HepG2 (cell line): ENCODE measurements around the gene TAF13. TPM values are rescaled to one million over a fixed set of nuclear protein-coding genes. Genes with fewer than 3 reads are reported as not detected.

Source experiments
- polyA plus RNA-seq, 8 experiments: library from polyadenylated mRNA; depleted of rRNA in 3 of 8; stranded (reverse) in 7 of 8; unstranded in 1 of 8; fragments of >200 nt; fragmentation: Illumina TruSeq in 4 of 8; extraction: Trizol in 4 of 8; gene quantifications; 2 replicates each; pipeline versions ENCODE4 v1.2.1 to v1.2.3, GENCODE V29; 2011 to 2016; ENCODE audit warnings: low read depth in 4 of 8, missing spikeins in 1 of 8, mixed read lengths in 1 of 8; ENCODE audit not compliant: insufficient read depth in 1 of 8
- small RNA-seq, 3 experiments: library from RNA; depleted of rRNA; stranded (forward); fragments of <200 nt; gene quantifications; one replicate each; pipeline ENCODE3, GENCODE V24; 2012; ENCODE audit warnings: low read depth in 2 of 3, low replicate concordance in 1 of 3; ENCODE audit not compliant: insufficient read length in 3 of 3, insufficient read depth in 2 of 3
- total RNA-seq, 5 experiments: library from RNA; depleted of rRNA; stranded (reverse); fragments of >200 nt; fragmentation: Illumina TruSeq; extraction: Trizol; gene quantifications; 2 replicates each; pipeline ENCODE4 v1.2.3, GENCODE V29; 2016; ENCODE audit warnings: low read depth in 1 of 5

Gene TAF13
- total and polyA plus RNA-seq, 2 of the 13 experiments (the other 11 are each of a cell fraction or from before 2014, with no cell fraction given) = 11.5 to 36.3 TPM

Small RNAs within 50 kb of the gene (small RNA-seq; reads per million reads assigned to genes)
- gene AL356488.2 (0 reads per million in 3 experiments), gene BX679664.1 (0 reads per million in 3 experiments)

Other genes starting within 250 kb of the TAF13 start
- gene AKNAD1, start 218.9 kb downstream of the TAF13 start, total RNA-seq (2016; rRNA removed; fragmentation: Illumina TruSeq; extraction: Trizol) = not detected in 2 replicates
- gene AKNAD1, start 218.9 kb downstream of the TAF13 start, polyA plus RNA-seq (2011; rRNA removed) = not detected in 2 replicates
- 24.8 and 26.4 TPM in 2 replicates for gene GPSM2, start 199.0 kb downstream of the TAF13 start, total RNA-seq (2016; rRNA removed; fragmentation: Illumina TruSeq; extraction: Trizol)
- gene GPSM2, start 199.0 kb downstream of the TAF13 start, polyA plus RNA-seq (2011; rRNA removed) = 6.0 and 7.7 TPM in 2 replicates
- 14.1 and 25.8 TPM in 2 replicates for gene CLCC1, start 112.5 kb downstream of the TAF13 start, total RNA-seq (2016; rRNA removed; fragmentation: Illumina TruSeq; extraction: Trizol)
- 16.0 and 16.2 TPM in 2 replicates for gene CLCC1, start 112.5 kb downstream of the TAF13 start, polyA plus RNA-seq (2011; rRNA removed)
- gene WDR47, start 33.9 kb downstream of the TAF13 start, total RNA-seq (2016; rRNA removed; fragmentation: Illumina TruSeq; extraction: Trizol) = 5.9 and 6.0 TPM in 2 replicates
- gene WDR47, start 33.9 kb downstream of the TAF13 start, polyA plus RNA-seq (2011; rRNA removed) = 3.7 and 4.3 TPM in 2 replicates
- 22.4 and 24.4 TPM in 2 replicates for gene TMEM167B, start 14.8 kb upstream of the TAF13 start, total RNA-seq (2016; rRNA removed; fragmentation: Illumina TruSeq; extraction: Trizol)
- gene TMEM167B, start 14.8 kb upstream of the TAF13 start, polyA plus RNA-seq (2011; rRNA removed) = 9.5 and 10.2 TPM in 2 replicates
- gene ELAPOR1, start 38.1 kb upstream of the TAF13 start, total RNA-seq (2016; rRNA removed; fragmentation: Illumina TruSeq; extraction: Trizol) = 0.14 and 0.20 TPM in 2 replicates
- 0.12 and 0.13 TPM in 2 replicates for gene ELAPOR1, start 38.1 kb upstream of the TAF13 start, polyA plus RNA-seq (2011; rRNA removed)
- 134 and 166 TPM in 2 replicates for gene SARS1, start 137.9 kb upstream of the TAF13 start, total RNA-seq (2016; rRNA removed; fragmentation: Illumina TruSeq; extraction: Trizol)
- gene SARS1, start 137.9 kb upstream of the TAF13 start, polyA plus RNA-seq (2011; rRNA removed) = 103 and 142 TPM in 2 replicates
- 3.1 and 4.0 TPM in 2 replicates for gene CELSR2, start 173.5 kb upstream of the TAF13 start, total RNA-seq (2016; rRNA removed; fragmentation: Illumina TruSeq; extraction: Trizol)
- 6.6 and 7.8 TPM in 2 replicates for gene CELSR2, start 173.5 kb upstream of the TAF13 start, polyA plus RNA-seq (2011; rRNA removed)
- gene PSRC1, start 207.1 kb upstream of the TAF13 start, total RNA-seq (2016; rRNA removed; fragmentation: Illumina TruSeq; extraction: Trizol) = 26.5 and 28.6 TPM in 2 replicates
- 23.9 and 30.3 TPM in 2 replicates for gene PSRC1, start 207.1 kb upstream of the TAF13 start, polyA plus RNA-seq (2011; rRNA removed)
- 3.8 and 5.7 TPM in 2 replicates for gene MYBPHL, start 231.0 kb upstream of the TAF13 start, total RNA-seq (2016; rRNA removed; fragmentation: Illumina TruSeq; extraction: Trizol)
- gene MYBPHL, start 231.0 kb upstream of the TAF13 start, polyA plus RNA-seq (2011; rRNA removed) = 3.7 and 6.1 TPM in 2 replicates